Measurements from ENCODE around the gene INPP5E.
"Not testable (repeated sequence)": the region's sequence is repeated elsewhere in the genome, so short reads cannot be mapped to it uniquely, and the experiment has no call there.

The INPP5E gene

DNA sequence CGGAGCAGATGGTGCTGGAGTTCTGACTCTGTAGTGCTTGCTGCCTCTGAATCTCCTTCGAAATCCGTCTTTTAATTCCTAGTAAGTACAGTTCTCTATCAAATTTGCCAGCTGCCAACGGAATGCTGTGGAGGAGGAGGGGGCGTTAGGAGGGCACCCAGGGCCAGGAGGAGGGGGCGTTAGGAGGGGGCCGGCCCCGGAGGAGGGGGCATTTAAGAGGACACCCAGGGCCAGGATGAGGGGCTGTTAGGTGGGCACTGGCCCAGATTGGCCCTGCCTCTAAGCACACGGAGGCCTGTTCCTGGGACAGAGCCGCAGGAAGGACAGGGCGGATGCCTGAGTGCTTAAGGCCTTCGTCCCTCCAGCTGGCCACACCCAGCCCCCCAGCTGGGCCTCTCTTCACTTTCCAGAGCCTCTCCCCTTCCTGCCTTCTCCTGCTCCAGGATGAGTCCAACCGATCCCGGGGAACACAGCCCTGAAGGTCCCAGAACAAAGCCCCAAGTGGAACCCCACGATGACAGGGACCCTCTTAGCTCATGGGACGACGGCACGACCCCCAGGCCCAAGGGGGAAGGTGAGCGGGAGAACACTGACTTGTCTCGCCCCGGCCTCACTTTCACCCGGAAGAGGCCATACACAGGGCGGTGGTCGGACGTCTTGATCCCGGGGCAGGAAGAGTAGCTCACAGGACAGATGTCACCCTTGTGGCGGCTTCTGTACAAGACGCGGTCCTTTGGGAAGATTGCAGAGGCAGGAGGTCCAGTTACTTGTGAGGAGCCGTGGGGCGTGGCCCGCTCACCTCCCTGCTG lies 9.8 kb downstream of the INPP5E start:
- DNase-seq (ENCODE audit: low read depth), result no peak

DNA sequence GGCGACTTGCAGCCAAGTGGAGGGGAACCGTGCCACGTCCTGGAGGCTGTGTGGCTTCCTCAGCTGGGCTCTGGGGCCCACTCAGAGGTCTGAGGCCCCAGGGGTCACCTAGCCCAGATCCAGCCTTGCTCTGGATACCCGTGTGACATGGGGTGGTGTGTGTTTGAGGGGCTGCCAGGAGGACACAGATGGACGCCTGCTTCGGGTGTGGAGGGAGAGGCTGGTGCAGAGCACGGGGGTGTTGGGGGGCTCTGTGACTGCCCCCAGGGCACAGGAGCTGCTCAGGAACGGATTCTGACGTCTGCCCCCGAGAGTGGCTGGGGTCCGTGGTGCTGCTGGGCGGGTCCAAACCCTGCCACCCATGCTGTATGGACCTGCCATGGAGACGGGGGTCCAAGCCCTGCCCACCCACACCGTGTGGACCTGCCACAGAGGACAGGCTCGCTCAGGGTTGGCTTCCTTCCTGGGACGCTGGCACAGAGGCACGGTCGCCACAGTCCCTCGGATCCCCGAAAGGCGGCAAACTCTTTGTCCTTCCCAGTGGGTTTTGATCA lies 10.5 kb downstream of the INPP5E start:
- DNase-seq (ENCODE audit: low read depth), result no peak

DNA sequence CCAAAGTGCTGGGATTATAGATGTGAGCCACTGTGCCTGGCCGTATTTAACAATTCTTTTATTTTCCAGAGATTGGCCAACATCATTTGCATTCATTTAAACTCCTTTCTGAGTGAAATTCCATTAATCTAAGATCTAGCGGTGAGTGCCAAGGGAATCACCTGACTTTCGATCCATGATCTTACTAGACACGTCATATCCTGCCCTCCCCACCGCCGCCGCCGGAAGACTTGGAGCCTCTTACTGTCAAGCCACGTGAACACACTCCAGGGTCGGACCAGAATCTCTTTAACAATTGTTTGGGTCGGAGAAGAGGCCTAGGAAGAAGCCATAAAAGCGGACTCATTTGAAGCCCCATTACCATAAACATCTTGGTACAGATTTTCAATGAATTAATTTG lies 12.9 kb downstream of the INPP5E start:
- DNase-seq (ENCODE audit: low read depth), result no peak

DNA sequence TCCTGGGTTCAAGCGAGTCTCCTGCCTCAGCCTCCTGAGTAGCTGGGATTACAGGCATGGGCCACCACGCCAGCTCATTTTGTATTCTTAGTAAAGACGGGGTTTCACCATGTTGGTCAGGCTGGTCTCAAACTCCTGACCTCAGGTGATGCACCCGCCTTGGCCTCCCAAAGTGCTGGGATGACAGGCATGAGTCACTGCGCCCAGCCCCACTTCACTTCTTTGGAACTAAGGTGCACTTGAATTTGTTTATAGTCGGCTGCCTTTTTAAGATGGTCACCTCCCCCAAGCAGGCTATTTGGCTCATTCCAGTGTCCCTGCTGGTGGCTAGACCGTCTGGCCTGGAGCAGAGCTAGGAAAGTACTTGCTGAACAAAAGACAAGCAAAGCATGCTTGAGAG lies 14.3 kb downstream of the INPP5E start:
- not testable (repeated sequence) for DNase-seq (ENCODE audit: low read depth)

DNA sequence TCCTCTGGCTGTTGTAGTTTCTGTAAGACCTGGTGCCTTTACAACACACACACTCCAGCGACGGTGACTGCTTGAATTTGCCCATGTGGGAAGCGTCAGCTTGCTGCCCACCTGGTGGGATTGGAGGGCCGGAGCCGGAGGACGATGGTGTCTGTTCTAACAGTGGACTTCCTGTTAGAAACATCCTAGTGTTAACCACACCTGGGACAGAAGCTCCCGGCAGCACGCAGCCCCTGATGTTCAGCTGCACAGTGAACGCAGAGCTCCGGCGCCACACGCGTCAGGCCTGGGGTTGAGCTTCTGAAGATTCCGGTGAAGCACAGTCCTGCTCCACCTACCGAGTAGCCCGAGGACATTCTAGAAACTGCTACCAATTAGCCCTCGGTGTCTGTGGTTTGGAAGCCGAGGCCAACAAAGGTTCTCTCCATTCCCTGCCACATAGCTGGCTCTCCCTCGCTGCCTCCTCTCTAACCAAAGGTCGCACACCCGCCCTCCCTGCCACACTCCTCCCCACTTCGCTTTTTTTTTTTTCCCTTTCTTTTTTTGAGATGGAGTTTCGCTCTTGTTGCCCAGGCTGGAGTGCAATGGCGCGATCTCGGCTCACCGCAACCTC lies 14.8 kb downstream of the INPP5E start:
- no peak for DNase-seq (ENCODE audit: low read depth)

DNA sequence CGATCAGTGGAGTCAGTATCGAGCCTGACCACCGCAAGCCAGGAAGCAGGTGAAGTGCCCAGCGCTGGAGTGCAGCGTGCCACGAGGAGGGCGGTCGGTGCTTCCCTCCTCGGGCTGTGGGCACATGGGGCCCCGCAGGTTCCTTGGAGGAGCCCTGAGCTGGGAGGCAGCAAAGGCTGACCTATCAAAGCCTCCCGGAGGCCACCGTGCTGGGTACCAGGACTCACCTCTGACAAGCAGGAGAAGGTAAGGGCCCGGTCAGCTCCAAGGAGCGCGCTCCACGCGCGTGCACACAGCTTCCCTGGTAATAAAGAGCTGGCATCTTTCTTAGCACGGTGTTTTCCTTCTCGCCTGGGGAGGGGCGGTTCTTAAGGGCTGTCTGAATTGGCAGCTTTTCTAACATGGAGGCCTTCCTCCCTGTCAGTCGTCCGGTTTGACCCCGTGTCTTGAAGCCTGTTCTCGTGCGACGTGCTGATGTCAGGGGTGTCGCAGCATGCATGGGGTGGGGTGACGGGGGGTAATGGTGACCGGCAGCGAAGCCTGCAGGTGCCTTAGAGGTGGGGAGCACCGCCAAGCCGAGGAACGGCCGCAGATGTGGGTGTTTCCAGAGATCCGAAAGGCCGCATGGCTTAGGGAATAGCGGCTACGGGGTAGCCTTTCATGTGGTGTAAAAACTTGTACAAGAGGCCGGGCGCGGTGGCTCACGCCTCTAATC lies 16.1 kb downstream of the INPP5E start:
- no peak for DNase-seq (ENCODE audit: low read depth)

DNA sequence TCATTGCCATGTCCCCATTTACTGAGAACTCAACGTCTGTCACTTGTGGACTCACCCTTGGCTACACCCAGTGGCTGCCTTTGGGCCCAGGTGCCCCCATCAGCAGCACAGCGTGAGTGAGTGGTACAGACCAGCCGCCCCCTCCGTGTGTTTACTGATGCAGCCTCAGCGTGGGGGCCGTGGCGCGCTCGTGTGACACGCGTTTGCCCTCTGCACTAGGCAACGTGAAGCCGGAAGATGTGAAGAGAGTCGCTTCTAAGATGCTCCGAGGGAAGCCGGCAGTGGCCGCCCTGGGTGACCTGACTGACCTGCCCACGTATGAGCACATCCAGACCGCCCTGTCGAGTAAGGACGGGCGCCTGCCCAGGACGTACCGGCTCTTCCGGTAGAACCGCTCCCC lies 16.8 kb downstream of the INPP5E start:
- no peak for DNase-seq (ENCODE audit: low read depth)

DNA sequence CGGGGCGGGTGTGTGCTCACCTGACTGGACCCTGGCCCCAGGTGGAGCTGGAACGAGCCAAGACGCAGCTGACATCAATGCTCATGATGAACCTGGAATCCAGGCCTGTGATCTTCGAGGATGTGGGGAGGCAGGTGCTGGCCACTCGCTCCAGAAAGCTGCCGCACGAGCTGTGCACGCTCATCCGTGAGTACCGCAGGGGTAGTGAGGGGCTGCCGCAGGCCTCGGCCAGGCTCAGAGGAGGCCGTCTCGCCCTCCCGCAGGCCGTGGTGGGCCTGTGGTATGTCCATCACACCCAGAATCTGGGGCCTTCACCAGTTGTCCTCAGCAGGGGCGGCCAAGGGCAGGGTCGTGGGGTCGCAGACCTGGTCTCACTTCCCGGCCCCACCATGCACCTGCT lies 17.9 kb downstream of the INPP5E start:
- DNase-seq (ENCODE audit: low read depth), result no peak

DNA sequence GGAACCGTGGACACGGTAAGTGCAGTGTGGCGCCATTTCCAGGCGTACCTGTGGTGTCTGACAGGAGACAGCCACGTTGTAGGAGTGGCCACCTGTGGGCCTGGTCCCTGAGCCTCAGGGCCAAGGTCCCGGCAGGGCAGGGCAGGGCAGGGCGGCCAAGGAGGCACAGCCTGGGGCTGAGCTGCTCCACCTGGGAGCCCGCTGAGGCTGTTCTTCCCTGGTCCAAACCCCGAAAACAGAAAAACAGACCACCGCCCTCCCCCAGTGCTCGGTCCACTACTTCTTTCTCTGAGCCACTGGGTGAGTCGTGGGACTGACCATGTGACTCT lies 20.6 kb downstream of the INPP5E start:
- DNase-seq (ENCODE audit: low read depth), result no peak

DNA sequence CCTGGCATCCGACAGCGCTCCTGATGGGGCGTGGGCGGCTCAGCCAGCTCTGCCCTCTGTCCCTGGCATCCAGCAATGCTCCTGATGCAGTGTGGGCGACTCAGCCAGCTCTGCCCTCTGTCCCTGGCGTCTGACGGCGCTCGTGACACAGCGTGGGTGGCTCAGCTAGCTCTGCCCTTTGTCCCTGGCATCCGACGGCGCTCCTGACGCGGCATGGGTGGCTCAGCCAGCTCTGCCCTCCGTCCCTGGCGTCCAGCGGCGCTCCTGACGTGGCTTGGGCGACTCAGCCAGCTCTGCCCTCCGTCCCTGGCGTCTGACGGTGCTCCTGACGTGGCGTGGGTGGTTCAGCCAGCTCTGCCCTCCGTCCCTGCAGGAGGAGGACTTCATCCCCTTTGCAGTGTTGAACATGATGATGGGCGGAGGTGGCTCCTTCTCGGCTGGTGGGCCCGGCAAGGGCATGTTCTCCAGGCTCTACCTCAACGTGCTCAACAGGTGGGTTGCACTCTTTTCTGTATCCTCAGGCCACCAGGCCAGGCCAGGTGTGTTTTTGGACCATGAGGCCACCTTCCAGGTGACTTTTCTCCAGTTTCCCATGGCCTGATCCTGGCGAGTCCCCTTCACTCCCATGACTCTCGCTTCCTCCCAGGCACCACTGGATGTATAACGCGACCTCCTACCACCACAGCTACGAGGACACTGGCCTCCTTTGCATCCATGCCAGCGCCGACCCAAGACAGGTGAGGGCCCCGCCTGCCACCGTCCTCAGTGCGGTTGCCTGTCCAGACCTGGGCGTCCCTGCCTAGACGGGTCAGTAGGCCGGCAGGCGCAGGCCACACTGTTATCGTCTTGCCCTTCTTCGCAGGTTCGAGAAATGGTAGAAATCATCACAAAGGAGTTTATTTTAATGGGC lies 21.2 kb downstream of the INPP5E start:
- no peak for DNase-seq (ENCODE audit: low read depth)

DNA sequence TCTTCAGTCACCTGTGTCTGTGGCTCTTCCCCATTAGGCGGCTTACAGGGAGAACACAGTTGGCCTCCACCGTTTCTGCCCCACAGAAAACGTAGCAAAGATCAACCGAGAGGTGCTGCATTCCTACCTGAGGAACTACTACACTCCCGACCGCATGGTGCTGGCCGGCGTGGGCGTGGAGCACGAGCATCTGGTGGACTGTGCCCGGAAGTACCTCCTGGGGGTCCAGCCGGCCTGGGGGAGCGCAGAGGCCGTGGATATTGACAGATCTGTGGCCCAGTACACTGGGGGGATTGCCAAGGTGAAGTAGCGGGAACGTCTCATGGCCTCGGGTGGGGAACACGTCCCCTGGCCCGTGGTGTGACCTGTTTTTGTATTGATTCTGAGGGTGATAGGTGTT lies 22.7 kb downstream of the INPP5E start:
- no peak for DNase-seq (ENCODE audit: low read depth)

DNA sequence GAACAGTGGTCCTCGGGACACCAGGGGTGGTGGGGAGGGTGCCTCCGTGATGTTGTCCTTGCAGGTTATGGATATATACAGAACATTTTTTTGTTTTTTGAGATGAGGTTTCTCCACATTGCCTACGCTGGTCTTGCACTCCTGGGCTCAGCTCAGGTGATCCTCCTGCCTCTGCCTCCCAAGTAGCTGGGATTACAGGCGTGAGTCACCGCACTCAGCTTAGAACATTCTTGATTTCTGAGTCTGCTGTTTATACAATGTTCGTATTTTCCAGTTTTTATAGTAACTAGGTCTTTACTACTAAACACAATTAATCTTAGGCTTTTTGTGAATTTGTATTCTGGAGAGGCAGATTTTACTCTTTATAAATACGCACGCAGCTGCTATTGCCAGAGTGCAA lies 23.2 kb downstream of the INPP5E start:
- no peak for DNase-seq (ENCODE audit: low read depth)

DNA sequence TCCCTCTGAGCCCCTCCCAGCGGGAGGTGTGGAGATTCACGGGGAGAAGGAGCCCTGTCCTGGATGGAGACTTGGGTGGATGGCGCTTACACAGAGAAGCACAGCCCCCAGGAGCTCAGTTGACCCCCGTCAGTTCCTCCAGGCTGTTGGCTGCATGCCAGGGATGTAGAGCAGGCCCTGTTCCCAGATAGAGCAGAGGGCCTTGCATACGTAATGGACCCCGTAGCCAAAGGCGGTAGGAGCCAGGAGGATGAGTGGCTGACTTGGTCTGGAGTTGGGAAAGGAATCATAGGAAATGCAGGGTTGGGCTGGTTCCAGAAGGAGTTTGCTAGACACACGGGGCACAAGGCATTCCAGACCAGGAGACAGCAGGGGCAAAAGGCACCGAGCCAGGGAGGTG lies 26.7 kb downstream of the INPP5E start:
- DNase-seq (ENCODE audit: low read depth), result no peak

DNA sequence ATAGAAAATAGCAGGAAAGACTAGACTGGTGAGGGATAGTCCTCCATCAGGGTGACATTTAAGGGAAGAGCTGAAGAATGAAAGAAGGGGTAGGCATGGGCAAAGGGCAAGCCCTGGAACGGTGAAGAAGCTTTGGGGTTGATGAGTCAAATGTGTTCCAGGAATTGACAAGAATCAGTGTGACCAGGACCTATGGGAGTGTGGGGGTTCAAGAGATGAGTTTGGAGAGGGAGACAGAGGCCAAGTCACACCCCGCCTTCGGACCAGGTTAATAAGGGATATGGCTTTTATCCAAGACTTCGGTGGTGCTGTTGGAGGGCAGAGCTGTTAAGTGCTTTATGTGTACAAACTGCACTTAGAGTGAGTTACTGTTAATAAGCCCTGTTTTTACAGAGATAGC lies 28.3 kb downstream of the INPP5E start:
- no peak for DNase-seq (ENCODE audit: low read depth)

DNA sequence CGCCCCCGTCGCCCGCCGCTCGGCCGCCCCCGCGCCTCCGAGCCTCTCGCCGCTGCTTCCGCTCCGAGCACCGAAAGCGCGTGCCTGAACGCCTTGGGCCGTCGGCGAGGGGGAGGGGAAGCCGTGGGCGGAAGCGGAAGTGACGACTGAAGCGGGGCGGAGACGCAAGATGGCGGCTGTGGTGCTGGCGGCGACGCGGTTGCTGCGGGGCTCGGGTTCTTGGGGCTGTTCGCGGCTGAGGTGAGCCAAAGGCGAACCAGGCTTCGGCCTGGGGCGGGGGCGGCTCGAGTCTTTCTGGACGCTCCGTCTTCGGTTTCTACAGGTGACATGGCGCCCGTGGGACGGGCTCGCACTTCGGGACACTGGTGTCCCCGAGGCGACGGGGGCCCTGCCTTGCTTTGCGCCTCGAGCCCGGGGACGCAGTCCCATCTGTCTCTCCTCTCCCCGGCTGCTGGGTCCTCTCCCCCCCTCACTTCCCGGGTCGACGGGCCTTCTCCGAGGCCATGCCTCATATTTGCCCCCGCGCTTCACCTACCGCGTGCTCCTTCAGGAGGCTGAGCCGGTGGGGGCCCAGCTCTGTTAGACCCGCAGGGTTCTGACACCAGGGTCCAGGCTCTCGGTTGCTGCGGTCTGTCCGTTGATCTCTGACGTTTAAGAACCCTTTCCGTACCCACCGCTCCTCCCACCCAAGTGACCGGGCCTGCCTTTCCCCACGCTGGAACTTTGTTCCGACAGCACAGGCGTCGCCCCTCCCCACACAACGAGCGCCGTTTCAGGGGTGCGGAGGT lies 29.0 kb downstream of the INPP5E start, which contains the start of the genes ENTR1 and PMPCA:
ENTR1 (minus strand) TSS at position 115 of the 788 bp plus-strand sequence. CDS start 217 bp downstream, outside the sequence.
PMPCA (plus strand) TSS at position 159 of the 788 bp plus-strand sequence; CDS start at position 170, 11 bp downstream.
- DNase-seq (ENCODE audit: low read depth), result peak; percentile 91

DNA sequence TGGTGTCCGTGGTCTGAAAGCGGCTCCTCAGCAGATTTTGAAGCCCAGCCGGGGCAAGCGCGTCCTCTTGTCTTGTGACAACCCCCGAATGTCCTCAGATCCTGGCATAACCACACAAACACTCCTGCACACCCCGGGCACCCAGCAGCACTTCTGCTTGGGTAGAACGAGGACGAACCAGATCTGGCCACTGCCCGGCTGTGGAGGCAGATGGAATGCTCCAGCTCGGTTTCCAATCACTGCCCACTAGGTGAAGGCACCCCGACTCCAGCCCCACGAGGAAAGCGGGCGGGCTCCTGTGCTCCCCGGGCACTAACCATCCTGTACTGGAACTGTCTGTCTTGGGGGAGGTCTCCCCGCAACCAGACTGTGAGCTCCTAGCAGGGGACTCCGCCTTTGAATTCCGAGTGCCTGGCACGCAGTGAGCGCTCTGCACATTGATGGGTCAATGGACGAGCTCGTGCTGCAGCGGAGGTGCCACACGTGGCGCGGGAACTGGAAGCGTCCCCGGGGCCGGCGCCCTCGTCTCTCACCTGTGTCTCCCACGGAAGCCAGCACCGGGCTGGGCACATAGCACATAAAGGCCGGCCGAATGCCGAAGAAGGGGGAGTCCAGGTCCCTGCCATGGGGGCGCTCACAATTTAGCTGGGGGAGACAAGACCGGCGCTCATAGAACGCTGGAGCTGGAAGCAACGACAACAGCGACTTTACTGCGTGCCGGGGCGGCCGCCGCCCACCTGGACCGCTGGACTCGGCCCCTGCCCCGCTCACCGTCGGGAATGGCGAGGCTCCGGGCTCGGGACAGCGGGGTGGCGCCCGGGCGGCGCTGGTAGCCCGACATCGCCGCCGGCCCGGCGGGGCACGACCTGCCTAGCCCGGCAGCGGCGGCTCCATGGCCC lies 29.8 kb downstream of the INPP5E start:
- DNase-seq (ENCODE audit: low read depth), result no peak

DNA sequence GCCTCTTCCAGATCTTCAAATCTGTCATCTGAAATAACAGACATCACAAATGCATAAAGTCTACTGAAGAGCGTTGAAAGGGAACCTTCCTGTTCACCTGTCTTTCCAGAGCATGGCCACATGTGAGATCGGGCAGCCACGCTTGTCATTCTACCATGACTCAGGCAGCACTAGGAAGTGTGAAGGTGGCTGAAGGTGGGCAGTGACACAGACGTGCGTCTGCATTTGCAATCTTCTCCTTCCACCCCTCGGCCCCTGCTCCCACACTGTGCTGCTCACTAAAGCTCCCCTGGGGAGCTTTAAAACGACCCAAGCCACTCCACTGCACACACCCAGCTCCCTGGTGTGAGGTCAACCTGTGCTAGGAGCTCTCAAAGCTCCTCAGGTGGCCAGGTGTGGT lies 31.7 kb downstream of the INPP5E start:
- no peak for DNase-seq (ENCODE audit: low read depth)

DNA sequence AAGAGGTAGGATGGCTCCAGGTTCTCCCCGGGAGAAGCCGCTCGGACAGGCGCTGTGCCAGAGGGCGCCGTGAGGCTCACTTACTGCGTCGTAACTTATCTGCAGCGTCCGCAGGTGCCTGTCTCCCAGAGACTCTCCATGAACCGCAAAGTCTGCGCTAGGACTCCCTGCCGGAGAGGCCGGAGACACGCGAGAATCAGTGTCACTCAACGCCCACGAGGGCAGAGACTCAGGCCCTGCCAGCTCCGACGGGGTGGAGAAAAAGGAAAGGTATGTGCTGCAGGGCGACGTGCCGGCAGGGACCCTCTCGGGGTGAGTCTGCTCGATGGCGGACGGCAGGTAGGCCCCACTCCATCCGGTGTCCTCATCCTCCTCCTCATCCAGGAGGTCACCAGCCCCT lies 32.6 kb downstream of the INPP5E start:
- DNase-seq (ENCODE audit: low read depth), result not testable (repeated sequence)

DNA sequence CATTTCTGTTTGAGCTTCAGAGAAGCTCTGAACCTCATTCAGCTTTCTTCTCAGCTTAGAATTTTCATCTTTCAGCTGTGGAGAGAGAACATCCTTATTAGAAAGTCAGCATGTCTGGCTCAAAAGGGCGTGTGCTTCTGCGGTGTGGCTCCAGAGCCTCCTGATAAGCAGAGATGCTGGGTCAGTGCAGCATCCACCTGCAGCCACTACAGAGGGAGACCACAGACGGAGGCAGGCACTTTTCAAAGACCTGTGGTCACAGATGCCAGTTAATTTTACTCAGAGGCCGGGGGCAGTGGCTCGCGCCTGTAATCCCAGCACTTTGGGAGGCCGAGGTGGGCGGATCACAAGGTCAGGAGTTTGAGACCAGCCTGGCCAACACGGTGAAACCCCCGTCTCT lies 33.7 kb downstream of the INPP5E start:
- DNase-seq (ENCODE audit: low read depth), result not testable (repeated sequence)

DNA sequence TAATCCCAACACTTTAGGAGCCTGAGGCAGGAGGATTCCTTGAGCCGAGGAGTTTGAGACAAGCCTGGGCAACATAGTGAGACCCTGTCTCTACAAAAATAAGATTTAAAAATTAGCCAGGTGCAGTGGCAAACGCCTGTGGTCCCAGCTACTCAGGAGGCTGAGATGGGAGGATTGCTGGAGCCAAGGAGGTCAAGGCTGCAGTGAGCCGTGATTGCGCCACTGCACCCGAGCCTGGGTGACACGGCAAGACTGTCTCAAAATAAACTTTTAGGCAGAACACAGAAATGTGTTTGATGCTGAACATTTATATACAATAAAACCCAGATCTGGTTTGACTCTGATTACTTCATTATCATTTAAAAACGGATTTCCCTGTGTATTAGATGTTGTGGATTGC lies 34.2 kb downstream of the INPP5E start:
- DNase-seq (ENCODE audit: low read depth), result no peak

Data from activated T-helper 1 cell treated with Interleukin-2 at 50 U/mL for 16 hours (primary cell).